Sigmoid colon (tissue), 7 donors: ENCODE measurements around the gene TRIO. TPM values are rescaled to one million over a fixed set of nuclear protein-coding genes. Genes with fewer than 3 reads are reported as not detected.

ENCODE experiments used
- DNase-seq: peaks from one replicate; pipeline ENCODE4 v3.0.0-alpha.2; 2019
- H3K27ac ChIP-seq, 4 donors: fragments of 200-600 bp; sonication (generic); one replicate each; pipeline ENCODE4 v1.5.1; 2016 to 2019; ENCODE audit warnings: mild to moderate bottlenecking in 1 of 4
- H3K27me3 ChIP-seq, 3 donors: fragments of 200-600 bp; sonication (generic); one replicate each; pipeline ENCODE4 v1.5.1; 2019; ENCODE audit warnings: mild to moderate bottlenecking in 1 of 3
- H3K36me3 ChIP-seq, 4 donors: fragments of 200-600 bp; sonication (generic); one replicate each; pipeline ENCODE4 v1.5.1; 2016 to 2019
- H3K4me1 ChIP-seq, 4 donors: fragments of 200-600 bp; sonication (generic); one replicate each; pipeline ENCODE4 v1.5.1; 2017 to 2019
- H3K4me3 ChIP-seq, 4 donors: fragments of 200-600 bp; sonication (generic); one replicate each; pipeline ENCODE4 v1.5.1; 2017 to 2019; ENCODE audit warnings: mild to moderate bottlenecking in 2 of 4, moderate library complexity in 1 of 4
- H3K9me3 ChIP-seq, 4 donors: fragments of 200-600 bp in 3 of 4; sonication (generic) in 3 of 4; one replicate each; pipeline versions ENCODE4 v1.5.1 to v1.6.1; 2013 to 2019
- EP300 ChIP-seq, 4 donors: sonication (generic); formaldehyde crosslinking; IDR thresholded peaks; one replicate each; pipeline ENCODE4 v1.6.1; 2017; ENCODE audit warnings: antibody characterized with exemption in 4 of 4
- POLR2A ChIP-seq, 2 donors: fragments of 450-650 bp; IDR thresholded peaks; one replicate each; pipeline ENCODE4 v1.6.1; 2016; ENCODE audit warnings: antibody characterized with exemption in 2 of 2, mild to moderate bottlenecking in 2 of 2, moderate library complexity in 2 of 2
- POLR2AphosphoS5 ChIP-seq, 4 donors: sonication (generic); formaldehyde crosslinking; IDR thresholded peaks; one replicate each; pipeline ENCODE4 v1.6.1; 2017; ENCODE audit warnings: antibody characterized with exemption in 4 of 4
- WGBS, 2 donors: extraction: QIAGEN DNeasy Blood & Tissue Kit; methylation state at CpG; one replicate each; pipeline ENCODE4 v1.1.7; 2013; 5-methylcytosine and 5-hydroxymethylcytosine counted together
- intact Hi-C: fragments of 100-400 bp; cut with DNase I; formaldehyde crosslinking; loops from one replicate; pipeline ENCODE4 v1.15.1; 2023
- polyA plus RNA-seq, 3 donors: library from polyadenylated mRNA; stranded (reverse); fragments of 200-250 nt; gene quantifications; one replicate each; pipeline ENCODE4 v1.2.3, GENCODE V29; 2013
- total RNA-seq, 4 donors: library from RNA; depleted of rRNA; stranded (reverse); fragments of >200 nt; gene quantifications; one replicate each; pipeline ENCODE4 v1.1.0, GENCODE V29; 2016
- TF ChIP-seq, protein P1 (sequence below), 4 experiments: fragments of 450-650 bp in 3 of 4; fragments of 200-600 bp in 1 of 4; IDR thresholded peaks; one replicate each; pipeline ENCODE4 v1.5.1; 2016 to 2019; ENCODE audit warnings: antibody characterized with exemption in 4 of 4, mild to moderate bottlenecking in 3 of 4, moderate library complexity in 2 of 4
- donor health status: healthy with polysubstance abuse.
- donor health status: Bipolar disorder and iron deficiency.
- donor health status: healthy.

TRIO gene
- total and polyA plus RNA-seq, 7 donors, result 34.8 to 300 (median 119) TPM

GRCh38 chr5:14213253-14213652, 70.1 kb downstream of the TRIO start:
- peak overlapping the region; percentile 14 to 61 (median 52) for H3K27ac ChIP-seq
- TF ChIP-seq POLR2AphosphoS5 (IDR thresholded peaks at IDR 0.05) (no peak), POLR2A (IDR thresholded peaks at IDR 0.05) (no peak), EP300 (IDR thresholded peaks at IDR 0.05) (no peak)
- TF ChIP-seq, protein P1, sequence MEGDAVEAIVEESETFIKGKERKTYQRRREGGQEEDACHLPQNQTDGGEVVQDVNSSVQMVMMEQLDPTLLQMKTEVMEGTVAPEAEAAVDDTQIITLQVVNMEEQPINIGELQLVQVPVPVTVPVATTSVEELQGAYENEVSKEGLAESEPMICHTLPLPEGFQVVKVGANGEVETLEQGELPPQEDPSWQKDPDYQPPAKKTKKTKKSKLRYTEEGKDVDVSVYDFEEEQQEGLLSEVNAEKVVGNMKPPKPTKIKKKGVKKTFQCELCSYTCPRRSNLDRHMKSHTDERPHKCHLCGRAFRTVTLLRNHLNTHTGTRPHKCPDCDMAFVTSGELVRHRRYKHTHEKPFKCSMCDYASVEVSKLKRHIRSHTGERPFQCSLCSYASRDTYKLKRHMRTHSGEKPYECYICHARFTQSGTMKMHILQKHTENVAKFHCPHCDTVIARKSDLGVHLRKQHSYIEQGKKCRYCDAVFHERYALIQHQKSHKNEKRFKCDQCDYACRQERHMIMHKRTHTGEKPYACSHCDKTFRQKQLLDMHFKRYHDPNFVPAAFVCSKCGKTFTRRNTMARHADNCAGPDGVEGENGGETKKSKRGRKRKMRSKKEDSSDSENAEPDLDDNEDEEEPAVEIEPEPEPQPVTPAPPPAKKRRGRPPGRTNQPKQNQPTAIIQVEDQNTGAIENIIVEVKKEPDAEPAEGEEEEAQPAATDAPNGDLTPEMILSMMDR (IDR thresholded peaks at IDR 0.05), result no peak
- intact Hi-C loops, result no loop called here
- H3K9me3 ChIP-seq, result no peaks in the 10 kb centered on the region
- no peaks in the 10 kb centered on the region for H3K27me3 ChIP-seq
- DNase-seq, result no peak
- no peak overlapping the region for H3K4me3 ChIP-seq
- H3K4me1 ChIP-seq, result peaks cover 0 to 86% (median 74%) of the 10 kb centered on the region in 4 donors
- 4 to 60% methylated on average over 1 of the region's 1 CpG for WGBS, 2 donors
- no peaks in the 10 kb centered on the region for H3K36me3 ChIP-seq

DNA sequence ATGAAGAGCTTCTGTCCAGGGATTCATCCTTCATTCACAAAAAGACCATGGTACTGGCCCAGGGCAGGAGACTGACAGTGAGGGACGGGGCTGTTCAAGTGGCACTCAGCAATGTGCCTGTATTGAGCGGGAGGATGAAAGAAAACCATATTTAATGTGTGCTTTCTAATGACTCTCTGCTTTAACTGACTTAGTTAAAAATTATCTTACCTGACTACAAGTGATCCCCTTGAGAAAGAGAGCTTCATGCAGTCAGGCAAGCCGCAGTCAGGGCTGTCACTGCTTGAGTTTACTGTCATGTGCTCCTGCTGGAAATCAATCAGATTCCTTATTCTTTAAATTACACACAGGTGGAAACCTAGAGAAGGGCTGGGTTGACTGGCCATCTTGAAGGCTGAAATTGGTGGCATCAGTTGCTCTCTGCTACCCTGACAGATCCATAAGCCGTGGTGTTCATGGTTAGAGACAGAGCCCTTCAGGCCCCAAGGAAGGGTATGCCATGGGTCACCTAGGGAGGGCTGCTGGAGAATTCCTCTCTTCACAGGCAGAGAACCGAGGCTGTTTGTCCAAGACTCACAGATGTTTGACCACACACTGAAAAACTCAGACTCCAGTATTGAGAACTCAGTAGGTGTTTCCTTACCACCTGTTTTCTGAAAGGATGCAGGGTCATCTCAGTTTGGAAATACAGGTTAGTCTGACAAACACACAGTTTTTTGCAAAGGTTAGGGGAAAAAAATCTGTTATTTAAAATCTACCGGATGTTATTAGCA, 70.9 kb downstream of the TRIO start:
- H3K36me3 ChIP-seq, result no peaks in the 10 kb centered on the region
- H3K4me1 ChIP-seq, result peaks cover 0 to 86% (median 74%) of the 10 kb centered on the region in 4 donors
- H3K4me3 ChIP-seq, result no peak overlapping the region
- no peaks in the 10 kb centered on the region for H3K9me3 ChIP-seq
- TF ChIP-seq POLR2AphosphoS5 (IDR thresholded peaks at IDR 0.05) (no peak), EP300 (IDR thresholded peaks at IDR 0.05) (no peak), POLR2A (IDR thresholded peaks at IDR 0.05) (no peak)
- TF ChIP-seq, protein P1 (IDR thresholded peaks at IDR 0.05), result no peak
- WGBS, 2 donors, result 18 to 62% methylated on average over 6 of the region's 6 CpGs
- DNase-seq, result no peak
- intact Hi-C loops, result no loop called here
- H3K27ac ChIP-seq, result peak overlapping the region in 3 of 4 donors; percentile 45 to 61 (median 58)
- no peaks in the 10 kb centered on the region for H3K27me3 ChIP-seq

- H3K4me1 ChIP-seq, result peaks cover 0 to 87% (median 82%) of the 10 kb centered on the region in 4 donors
- no peaks in the 10 kb centered on the region for H3K27me3 ChIP-seq
- H3K9me3 ChIP-seq, result no peaks in the 10 kb centered on the region
- WGBS, 2 donors, result 58 to 86% methylated on average over 6 of the region's 6 CpGs
- H3K4me3 ChIP-seq, result no peak overlapping the region
- intact Hi-C loops, result no loop called here
- no peaks in the 10 kb centered on the region for H3K36me3 ChIP-seq
- DNase-seq, result no peak
- TF ChIP-seq EP300 (IDR thresholded peaks at IDR 0.05) (no peak), POLR2AphosphoS5 (IDR thresholded peaks at IDR 0.05) (no peak), POLR2A (IDR thresholded peaks at IDR 0.05) (no peak)
- H3K27ac ChIP-seq, result peak overlapping the region; percentile 73 to 85 (median 78)
Observed at GRCh38 chr5:14215901-14216300, 72.8 kb downstream of the TRIO start.

DNA sequence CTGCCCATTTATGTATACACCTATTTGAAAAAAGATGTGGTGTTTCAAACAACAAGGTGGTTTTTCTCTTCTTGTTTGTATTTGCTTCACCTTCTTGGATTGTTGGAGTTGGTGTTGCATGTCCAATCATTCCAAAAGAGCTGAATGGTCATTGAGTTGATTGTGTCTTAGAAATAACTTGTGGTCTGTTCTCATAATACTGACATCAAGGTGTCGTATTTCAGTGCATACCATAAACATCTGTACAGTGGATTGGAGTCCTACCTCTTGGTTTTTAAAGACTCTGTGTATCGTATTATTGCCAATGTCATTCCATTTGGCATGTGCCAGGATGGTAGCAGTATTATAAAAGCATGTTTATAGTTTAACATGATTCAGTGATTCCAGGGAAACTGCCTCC, 73.2 kb downstream of the TRIO start:
- Histone ChIP-seq H3K4me3 (no peak overlapping the region), H3K36me3 (no peaks in the 10 kb centered on the region), H3K27ac (peak overlapping the region; percentile 73 to 85 (median 78)), H3K27me3 (no peaks in the 10 kb centered on the region), H3K9me3 (no peaks in the 10 kb centered on the region), H3K4me1 (peaks cover 0 to 86% (median 81%) of the 10 kb centered on the region in 4 donors)
- 46 to 73% methylated on average over 2 of the region's 2 CpGs for WGBS, 2 donors
- intact Hi-C loops, result no loop called here
- TF ChIP-seq, protein P1 (IDR thresholded peaks at IDR 0.05), result no peak
- no peak for TF ChIP-seq POLR2AphosphoS5 (IDR thresholded peaks at IDR 0.05)
- TF ChIP-seq POLR2A (IDR thresholded peaks at IDR 0.05), result no peak
- no peak for TF ChIP-seq EP300 (IDR thresholded peaks at IDR 0.05)
- DNase-seq, result no peak

- no peak for TF ChIP-seq EP300 (IDR thresholded peaks at IDR 0.05)
- peak in 1 of 4 donors; percentile 21 for TF ChIP-seq POLR2AphosphoS5 (IDR thresholded peaks at IDR 0.05)
- Histone ChIP-seq H3K36me3 (no peaks in the 10 kb centered on the region), H3K27ac (peak overlapping the region; percentile 73 to 85 (median 78)), H3K9me3 (no peaks in the 10 kb centered on the region), H3K4me1 (peaks cover 0 to 86% (median 79%) of the 10 kb centered on the region in 4 donors), H3K27me3 (no peaks in the 10 kb centered on the region), H3K4me3 (no peak overlapping the region)
- 77 to 89% methylated on average over 7 of the region's 7 CpGs for WGBS, 2 donors
- no peak for DNase-seq
- intact Hi-C loops, result no loop called here
Observed at GRCh38 chr5:14216902-14217301, 73.8 kb downstream of the TRIO start.
